HCT116 (cell line): ENCODE results near the gene KNTC1.

ENCODE experiments used
- CBX3 ChIP-seq: IDR thresholded peaks from 2 replicates; pipeline ENCODE4 v1.6.1; 2012; ENCODE audit warnings: low read depth
- ELF1 ChIP-seq: IDR thresholded peaks from 2 replicates; pipeline ENCODE4 v1.6.1; 2012; ENCODE audit warnings: low read depth, borderline replicate concordance
- EZH2 ChIP-seq: fragments of 200-600 bp; sonication (generic); IDR thresholded peaks from 2 replicates; pipeline ENCODE4 v1.6.1; 2017; ENCODE audit warnings: antibody characterized with exemption, mixed run types
- POLR2A ChIP-seq: IDR thresholded peaks from 2 replicates; pipeline ENCODE4 v1.7.0; 2011; ENCODE audit warnings: borderline replicate concordance; ENCODE audit not compliant: insufficient read depth, insufficient read length; ENCODE audit errors: extremely low read depth
- RAD21 ChIP-seq: IDR thresholded peaks from 2 replicates; pipeline ENCODE4 v1.6.1; 2012; ENCODE audit warnings: low read depth, mild to moderate bottlenecking
- SIN3A ChIP-seq: IDR thresholded peaks from 2 replicates; pipeline ENCODE4 v1.6.1; 2012; ENCODE audit warnings: low read depth
- SP1 ChIP-seq: IDR thresholded peaks from 2 replicates; pipeline ENCODE4 v1.6.1; 2012; ENCODE audit warnings: low read depth
- TCF7L2 ChIP-seq: IDR thresholded peaks from 2 replicates; pipeline ENCODE4 v1.7.0; 2011; ENCODE audit warnings: borderline replicate concordance, inconsistent platforms; ENCODE audit not compliant: insufficient read depth, insufficient read length; ENCODE audit errors: extremely low read depth
- YY1 ChIP-seq: IDR thresholded peaks from 2 replicates; pipeline ENCODE4 v1.6.1; 2011; ENCODE audit warnings: low read length, low read depth, moderate library complexity, mild to moderate bottlenecking; ENCODE audit not compliant: insufficient replicate concordance; ENCODE audit errors: extremely low read depth
- ZNF274 ChIP-seq: fragments of 200-500 bp; sonication (Bioruptor generic); IDR thresholded peaks from 2 replicates; pipeline ENCODE4 v1.6.1; 2014; ENCODE audit warnings: mild to moderate bottlenecking, low read depth, low read length, inconsistent platforms
- TF ChIP-seq, protein P1 (sequence below), 3 experiments: fragments of 200-600 bp in 1 of 3; sonication (generic) in 1 of 3; IDR thresholded peaks in 2 of 3; conservative IDR thresholded peaks in 1 of 3; 2 replicates each; pipeline ENCODE4 v1.5.1; 2012 to 2017; ENCODE audit warnings: low read depth in 2 of 3, low read length in 2 of 3, antibody characterized with exemption in 1 of 3, borderline replicate concordance in 1 of 3, control low read depth in 1 of 3, mild to moderate bottlenecking in 1 of 3, mixed read lengths in 1 of 3, mixed run types in 1 of 3, moderate library complexity in 1 of 3; ENCODE audit not compliant: insufficient read depth in 1 of 3
- TF ChIP-seq, protein P2 (sequence below): IDR thresholded peaks from 2 replicates; pipeline ENCODE4 v1.6.1; 2012; ENCODE audit warnings: low read depth
- TF ChIP-seq, protein P3 (sequence below): IDR thresholded peaks from 2 replicates; pipeline ENCODE4 v1.6.1; 2012

DNA sequence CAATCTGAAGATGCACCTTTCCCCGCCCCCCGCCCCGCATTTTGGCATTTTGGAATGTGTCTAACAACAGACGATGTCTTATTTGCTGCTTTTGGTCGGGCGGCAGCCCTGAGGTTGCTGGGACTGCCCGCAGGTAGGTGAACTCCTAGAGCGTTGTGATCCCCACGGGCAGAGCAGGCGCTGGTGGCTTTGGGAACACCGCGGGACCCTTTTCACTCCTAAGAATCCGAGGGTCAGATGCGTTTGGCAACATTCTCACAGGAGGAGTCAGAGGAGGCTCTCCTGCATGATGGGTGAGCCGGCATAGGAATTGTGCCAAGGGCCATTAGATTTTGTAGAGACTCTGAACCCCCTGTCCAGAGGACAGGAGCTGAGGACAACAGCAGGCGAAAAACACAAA lies 134.2 kb downstream of the KNTC1 start:
- TF ChIP-seq, protein P1, sequence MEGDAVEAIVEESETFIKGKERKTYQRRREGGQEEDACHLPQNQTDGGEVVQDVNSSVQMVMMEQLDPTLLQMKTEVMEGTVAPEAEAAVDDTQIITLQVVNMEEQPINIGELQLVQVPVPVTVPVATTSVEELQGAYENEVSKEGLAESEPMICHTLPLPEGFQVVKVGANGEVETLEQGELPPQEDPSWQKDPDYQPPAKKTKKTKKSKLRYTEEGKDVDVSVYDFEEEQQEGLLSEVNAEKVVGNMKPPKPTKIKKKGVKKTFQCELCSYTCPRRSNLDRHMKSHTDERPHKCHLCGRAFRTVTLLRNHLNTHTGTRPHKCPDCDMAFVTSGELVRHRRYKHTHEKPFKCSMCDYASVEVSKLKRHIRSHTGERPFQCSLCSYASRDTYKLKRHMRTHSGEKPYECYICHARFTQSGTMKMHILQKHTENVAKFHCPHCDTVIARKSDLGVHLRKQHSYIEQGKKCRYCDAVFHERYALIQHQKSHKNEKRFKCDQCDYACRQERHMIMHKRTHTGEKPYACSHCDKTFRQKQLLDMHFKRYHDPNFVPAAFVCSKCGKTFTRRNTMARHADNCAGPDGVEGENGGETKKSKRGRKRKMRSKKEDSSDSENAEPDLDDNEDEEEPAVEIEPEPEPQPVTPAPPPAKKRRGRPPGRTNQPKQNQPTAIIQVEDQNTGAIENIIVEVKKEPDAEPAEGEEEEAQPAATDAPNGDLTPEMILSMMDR (IDR thresholded peaks at IDR 0.05 in 2 of 3, conservative IDR thresholded peaks at IDR 0.05 in 1 of 3; ENCODE audit: borderline replicate concordance in 1 of 3, insufficient read depth in 1 of 3, low read depth in 2 of 3, low read length in 2 of 3): no peak
- TF ChIP-seq EZH2: no peak
- TF ChIP-seq TCF7L2: no peak
- TF ChIP-seq, protein P2, sequence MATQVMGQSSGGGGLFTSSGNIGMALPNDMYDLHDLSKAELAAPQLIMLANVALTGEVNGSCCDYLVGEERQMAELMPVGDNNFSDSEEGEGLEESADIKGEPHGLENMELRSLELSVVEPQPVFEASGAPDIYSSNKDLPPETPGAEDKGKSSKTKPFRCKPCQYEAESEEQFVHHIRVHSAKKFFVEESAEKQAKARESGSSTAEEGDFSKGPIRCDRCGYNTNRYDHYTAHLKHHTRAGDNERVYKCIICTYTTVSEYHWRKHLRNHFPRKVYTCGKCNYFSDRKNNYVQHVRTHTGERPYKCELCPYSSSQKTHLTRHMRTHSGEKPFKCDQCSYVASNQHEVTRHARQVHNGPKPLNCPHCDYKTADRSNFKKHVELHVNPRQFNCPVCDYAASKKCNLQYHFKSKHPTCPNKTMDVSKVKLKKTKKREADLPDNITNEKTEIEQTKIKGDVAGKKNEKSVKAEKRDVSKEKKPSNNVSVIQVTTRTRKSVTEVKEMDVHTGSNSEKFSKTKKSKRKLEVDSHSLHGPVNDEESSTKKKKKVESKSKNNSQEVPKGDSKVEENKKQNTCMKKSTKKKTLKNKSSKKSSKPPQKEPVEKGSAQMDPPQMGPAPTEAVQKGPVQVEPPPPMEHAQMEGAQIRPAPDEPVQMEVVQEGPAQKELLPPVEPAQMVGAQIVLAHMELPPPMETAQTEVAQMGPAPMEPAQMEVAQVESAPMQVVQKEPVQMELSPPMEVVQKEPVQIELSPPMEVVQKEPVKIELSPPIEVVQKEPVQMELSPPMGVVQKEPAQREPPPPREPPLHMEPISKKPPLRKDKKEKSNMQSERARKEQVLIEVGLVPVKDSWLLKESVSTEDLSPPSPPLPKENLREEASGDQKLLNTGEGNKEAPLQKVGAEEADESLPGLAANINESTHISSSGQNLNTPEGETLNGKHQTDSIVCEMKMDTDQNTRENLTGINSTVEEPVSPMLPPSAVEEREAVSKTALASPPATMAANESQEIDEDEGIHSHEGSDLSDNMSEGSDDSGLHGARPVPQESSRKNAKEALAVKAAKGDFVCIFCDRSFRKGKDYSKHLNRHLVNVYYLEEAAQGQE: no peak
- TF ChIP-seq RAD21: no peak
- TF ChIP-seq POLR2A: no peak
- no peak for TF ChIP-seq SIN3A
- TF ChIP-seq ZNF274: no peak
- no peak for TF ChIP-seq YY1
- TF ChIP-seq SP1: no peak
- no peak for TF ChIP-seq CBX3
- TF ChIP-seq ELF1: no peak
- TF ChIP-seq, protein P3, sequence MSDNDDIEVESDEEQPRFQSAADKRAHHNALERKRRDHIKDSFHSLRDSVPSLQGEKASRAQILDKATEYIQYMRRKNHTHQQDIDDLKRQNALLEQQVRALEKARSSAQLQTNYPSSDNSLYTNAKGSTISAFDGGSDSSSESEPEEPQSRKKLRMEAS: no peak
